GM21447 (cell line): Measurements from ENCODE around the gene MIXL1.
A peak's percentile ranks its signal among the peaks of the same experiment; 100 is the strongest.
"Not testable (repeated sequence)": the region's sequence is repeated elsewhere in the genome, so short reads cannot be mapped to it uniquely, and the experiment has no call there.

Experiments
- ATAC-seq: cut with Tn5 transposase; IDR thresholded peaks from one replicate; pipeline ENCODE4 v1.9.1; 2021; ENCODE audit not compliant: unreplicated experiment

The MIXL1 gene

DNA sequence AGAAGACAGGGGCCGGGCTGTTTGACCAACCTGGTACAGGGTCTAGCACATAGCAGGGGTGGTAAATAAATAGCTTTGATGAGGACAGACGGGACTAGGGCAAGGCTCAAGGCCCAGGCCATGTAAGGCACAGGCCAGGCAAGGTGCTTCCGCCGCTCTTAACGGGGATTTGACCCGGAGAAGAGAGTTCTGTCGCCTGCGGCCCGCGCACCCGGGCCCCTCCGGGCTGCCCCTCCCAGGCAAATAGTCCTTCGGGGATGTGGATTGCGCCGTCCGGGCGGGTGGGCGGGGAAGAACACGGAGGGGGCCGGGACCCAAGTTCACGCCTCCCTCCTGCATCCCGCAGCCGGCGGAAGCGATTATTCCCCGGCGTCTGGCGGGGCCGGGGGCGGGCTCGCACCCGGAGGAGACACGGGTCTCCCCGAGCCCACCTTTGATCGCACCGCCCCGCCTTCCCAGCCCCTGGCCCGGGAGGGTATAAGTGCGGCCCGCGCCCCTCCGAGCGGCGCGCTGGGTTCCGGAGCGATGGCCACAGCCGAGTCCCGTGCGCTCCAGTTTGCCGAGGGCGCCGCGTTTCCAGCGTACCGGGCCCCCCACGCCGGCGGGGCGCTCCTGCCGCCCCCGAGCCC lies at the start of gene MIXL1:
MIXL1 (plus strand) TSS at position 508 of the 629 bp plus-strand sequence; CDS start at position 526, 18 bp downstream.
- no peak for ATAC-seq

DNA sequence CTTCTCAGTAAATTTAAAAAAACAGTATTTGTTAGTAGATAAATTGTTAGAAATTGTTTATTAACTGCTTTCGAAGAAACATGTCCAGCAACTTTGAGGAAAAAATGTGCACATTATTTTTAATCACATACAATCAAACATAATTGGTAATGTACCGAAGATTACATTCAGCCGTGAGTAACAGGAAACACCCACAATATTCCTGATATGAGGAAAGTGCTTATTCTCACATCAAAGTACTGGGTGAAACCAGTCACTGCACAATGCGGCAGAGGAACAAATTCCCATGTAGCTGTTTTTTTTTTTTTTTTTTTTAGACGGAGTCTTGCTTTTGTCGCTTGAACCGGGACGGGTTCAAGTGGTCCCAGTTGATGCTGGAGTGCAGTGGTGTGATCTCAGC lies 46.6 kb upstream of the MIXL1 start:
- no peak for ATAC-seq

DNA sequence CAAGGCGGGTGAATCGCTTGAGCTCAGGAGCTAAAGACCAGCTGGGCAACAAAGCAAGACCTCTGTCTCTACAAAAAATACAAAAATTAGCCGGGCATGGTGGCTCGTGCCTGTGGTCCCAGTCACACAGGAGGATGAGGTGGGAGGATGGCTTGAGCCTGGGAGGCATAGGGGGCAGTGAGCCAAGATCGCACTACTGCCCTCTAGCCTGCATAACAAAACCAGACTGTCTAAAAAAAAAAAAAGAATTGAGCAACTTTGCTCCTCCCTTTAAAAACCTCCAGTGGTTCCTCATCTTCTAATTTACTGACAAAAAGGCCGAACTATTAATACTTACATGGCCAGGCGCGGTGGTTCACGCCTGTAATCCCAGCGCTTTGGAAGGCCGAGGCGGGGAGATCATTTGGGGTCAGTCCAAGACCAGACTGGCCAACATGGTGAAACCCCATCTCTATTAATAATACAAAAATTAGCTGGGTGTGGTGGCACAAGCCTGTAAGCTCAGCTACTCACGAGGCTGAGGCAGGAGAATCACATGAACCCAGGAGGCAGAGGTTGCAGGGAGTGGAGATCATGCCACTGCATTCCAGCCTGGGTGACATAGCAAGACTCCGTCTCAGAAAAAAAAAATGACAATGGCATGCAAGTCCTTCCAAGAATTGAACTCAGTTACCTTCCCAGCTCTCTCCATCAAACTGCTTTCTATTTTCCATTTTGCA lies 41.3 kb upstream of the MIXL1 start:
- no peak for ATAC-seq

DNA sequence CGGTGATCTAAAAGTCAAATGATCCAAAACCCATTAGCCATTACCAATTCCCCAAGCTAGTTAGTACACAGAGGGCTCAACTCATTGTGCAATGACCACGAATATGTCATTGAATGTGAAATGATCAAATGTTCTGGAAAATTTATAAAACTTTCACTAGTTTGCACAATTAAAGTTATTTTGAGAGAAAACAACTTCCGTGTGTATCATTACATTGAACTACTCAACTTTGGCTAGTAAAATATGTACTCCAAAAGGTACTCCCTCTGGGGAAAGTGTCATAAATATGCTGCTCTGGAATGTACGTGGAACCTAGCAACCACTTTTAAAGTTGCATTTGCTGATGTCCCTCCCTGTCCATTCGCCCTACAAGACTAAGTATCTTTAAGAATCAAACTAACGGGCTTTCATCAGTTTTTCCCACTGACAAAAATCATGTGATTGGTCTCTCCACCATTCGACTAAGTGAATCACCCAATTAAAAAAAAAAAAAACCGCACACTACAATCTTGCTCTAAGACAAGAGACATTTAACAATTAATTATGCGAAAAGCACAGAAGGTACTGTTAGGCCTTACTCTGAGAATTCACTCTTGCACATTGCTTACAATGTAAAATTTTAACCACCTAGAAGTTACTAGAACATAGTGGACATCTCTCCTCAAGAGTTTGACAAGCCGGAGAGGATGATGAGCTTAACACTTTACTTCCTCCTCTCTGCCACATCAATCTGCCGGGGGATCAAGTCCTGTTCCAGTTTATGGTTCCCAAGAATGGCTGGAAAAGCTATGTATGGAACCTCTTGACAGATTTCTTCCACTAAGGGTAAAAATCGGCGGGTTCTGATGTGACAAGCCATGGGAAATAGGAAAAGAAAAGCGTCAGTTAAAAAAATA lies 38.1 kb upstream of the MIXL1 start:
- ATAC-seq: no peak

DNA sequence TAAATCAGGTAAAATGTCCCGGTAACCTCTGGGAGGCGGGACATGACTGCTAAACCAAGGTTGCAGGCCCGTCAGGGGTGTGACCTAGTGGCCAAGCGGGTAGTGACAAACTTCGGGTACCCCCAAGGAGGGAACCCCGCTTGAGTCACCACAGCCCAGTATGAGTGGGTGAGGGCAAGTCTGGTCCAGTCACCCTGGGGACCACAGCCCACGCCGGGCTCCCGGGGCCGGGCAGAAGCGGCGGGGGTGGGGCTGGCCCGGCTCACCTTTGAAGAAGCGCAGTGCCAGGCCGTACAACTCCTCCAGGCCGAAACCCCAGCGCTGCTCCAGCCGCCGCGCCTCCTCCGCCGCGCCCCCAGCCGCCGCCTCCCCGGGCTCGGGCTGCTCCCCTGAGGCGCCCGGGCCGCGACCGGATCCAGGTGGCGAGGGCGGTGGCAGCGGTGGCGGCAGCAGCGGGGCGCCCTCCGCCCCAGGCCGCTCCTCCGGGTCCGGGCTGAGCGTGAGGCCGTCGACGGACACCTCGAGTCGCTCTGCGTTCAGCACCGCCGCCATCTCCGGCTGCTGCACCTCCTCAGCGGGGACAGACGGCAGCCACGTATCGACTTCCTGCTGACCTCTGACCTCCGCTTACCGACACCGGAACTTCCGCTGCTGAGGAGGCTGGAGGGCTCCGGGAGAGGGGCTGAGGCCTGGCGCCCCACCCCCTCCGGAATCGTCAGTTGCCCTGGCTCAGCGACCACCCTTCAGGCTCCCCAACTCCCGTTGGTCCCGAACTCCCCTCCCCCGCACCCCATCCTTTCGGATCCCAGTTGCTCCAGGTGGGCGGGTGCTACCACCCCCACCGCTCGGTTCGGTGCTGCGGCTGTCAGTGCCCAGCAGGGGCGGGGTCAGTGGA lies 37.1 kb upstream of the MIXL1 start, which contains the start of gene ACBD3:
ACBD3 (minus strand) TSS at position 618 of the 895 bp plus-strand sequence; CDS start at position 552, 66 bp downstream.
- peak; percentile 96 for ATAC-seq

DNA sequence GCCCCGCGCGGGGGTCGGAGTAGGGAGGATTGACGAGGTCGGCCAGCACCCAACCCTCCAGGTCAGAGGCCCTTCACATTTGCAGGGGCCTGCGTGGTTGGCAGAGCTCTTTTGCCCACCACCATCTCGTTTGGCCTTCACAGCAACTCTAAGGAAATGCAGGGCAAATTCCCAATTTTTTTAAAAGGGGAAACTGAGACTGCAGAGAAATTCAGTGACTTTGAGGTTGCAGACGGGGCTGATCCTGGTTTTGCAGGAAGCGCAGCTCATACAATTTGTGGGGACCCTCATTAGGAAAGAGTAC lies 36.5 kb upstream of the MIXL1 start:
- no peak for ATAC-seq

DNA sequence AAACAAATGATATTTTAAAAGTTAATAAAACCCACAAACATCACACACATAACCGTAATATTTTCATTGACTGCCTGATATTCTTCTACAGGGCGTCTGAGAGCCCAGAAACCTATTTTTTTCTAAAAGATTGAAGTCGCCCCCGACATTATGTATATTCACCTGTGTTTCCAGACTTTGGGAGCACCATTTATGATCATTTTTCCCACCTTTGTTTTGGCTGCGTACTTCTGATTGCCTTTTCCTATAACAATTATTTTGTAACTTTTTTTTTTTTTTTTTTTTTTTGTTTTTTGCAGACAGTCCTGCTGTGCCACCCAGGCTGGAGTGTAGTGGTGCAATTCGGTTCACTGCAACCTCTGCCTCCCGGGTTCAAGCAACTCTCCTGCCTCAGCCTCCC lies 36.1 kb upstream of the MIXL1 start:
- no peak for ATAC-seq

DNA sequence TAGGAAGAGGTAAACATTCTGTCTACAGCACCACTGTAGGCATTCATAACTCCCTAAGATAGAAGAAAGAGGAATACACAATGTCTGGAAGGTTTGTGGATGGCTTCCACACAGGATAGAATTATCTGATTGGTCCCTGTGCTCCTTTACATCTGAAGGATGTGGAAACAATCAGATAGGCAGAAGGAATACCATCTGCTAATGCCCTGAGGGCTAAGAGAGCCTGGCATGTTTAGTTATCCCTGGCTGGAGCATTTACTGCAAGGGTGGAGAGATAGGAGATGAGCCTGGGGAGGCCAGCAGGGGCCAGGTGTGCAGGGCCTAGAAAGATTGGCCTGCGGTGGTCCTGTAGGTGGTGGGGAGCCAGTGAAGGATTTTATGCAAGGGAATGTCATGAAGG lies 28.3 kb upstream of the MIXL1 start:
- ATAC-seq: no peak

DNA sequence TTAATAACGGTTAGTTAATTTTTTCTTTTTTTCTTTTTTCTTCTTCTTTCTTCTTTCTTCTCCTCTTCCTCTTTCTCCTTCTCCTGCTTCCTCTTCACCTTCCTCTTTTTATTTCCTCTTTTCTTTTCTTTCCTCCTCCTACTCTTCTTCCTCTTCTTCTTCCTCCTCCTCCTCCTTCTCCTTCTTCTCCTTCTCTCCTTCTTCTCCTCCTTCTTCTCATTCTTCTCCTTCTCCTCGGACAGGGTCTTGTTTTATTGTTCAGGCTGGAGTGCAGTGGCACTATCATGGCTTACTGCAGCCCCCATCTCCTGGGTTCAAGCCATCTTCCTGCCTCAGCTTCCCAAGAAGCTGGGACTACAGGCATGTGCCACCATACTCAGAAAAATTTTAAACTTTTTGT lies 23.5 kb upstream of the MIXL1 start:
- ATAC-seq: no peak

DNA sequence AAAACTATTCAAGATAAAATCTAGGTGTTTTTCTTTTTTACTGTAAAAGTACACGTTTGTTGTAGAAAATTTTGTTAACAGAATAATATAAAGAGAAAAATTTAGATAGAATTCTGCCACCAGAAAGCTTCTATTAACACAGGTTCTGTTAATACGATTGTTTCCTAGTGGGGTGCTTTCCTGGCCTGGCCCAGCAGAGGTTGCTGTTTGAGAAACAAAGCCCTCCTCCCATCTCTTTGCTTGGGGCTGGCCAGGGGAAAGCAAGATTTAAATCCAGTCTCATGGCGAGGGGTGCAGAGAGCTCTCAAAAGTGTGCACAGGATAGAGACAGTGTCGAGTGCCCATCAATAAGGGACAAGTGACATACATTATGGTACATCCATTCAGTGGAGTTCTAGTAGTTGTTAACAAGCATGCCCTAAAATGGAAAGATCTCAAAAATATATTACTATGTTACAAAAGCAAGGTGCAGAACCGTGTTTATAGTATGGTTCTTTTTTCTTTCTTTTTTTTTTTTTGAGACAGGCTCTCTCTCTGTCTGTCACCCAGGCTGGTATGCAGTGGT lies 22.4 kb upstream of the MIXL1 start:
- ATAC-seq: no peak

DNA sequence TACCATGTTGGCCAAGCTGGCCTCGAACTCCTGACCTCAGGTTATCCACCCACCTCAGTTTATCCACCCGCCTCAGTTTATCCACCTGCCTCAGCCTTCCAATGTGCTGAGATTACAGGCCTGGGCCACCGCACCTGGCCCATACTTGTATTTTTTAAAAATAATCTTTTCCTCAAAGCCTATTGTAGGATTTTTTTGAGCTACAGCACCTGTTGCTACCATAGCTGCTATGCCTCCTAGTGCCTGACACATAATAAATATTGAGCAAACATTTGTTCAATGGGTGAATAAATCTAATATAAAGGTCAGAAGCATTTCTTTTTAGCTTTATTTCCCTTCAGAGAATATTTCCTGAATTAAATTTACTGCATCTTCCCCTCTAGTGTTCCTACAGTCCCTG lies 21.2 kb upstream of the MIXL1 start:
- ATAC-seq: no peak

DNA sequence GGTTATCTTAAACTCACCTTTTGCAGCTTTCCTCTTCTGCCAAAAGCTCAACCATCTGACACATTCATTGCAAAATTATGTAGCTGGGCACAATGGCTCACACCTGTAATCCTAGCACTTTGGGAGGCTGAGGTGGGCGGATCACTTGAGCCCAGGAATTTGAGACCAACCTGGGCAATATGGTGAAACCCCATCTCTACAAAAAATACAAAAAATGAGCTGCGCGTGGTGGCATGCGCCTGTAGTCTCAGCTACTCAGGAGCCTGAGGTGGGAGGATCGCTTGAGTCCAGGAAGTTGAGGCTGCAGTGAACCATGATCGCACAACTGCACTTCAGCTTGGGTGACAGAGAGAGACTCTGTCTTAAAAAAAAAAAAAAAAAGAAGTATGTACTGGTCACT lies 20.8 kb upstream of the MIXL1 start:
- not testable (repeated sequence) for ATAC-seq

DNA sequence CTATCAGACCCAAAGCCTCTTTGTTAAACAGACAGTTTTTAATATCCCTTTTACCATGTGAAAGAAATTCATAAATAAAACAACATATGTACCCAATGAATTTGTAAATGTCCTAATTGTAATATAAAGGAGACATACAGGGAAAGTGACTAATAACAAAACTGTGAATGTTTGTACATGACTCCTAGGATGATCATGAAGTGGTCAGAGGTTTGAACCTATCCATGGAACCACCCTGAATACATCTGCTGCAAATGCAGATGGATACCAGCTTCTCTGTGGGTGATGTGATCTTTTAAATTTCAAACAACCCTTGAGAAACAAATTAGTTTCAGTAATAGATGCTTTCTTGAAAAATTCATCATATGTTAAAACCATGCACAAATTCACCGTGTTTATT lies 20.2 kb upstream of the MIXL1 start:
- no peak for ATAC-seq

DNA sequence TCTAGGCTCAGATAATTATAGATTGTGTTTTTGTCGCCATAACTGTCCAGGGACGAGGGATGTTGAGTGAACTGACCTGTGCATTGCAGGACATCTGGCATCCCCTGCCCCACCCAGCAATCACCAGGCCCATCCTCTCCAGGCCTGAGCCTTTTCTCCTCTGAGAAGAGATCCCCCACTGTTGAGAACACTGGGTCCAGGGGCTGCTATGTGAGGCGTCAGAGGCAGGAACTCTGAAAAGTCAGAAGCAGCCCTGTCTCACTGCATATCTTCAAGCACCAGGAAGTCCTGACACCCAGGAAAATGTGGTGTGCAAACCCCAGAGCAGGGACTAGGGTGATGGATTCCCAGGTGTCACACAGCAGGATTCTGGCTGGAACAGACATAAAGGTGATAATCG lies 19.8 kb upstream of the MIXL1 start:
- no peak for ATAC-seq

DNA sequence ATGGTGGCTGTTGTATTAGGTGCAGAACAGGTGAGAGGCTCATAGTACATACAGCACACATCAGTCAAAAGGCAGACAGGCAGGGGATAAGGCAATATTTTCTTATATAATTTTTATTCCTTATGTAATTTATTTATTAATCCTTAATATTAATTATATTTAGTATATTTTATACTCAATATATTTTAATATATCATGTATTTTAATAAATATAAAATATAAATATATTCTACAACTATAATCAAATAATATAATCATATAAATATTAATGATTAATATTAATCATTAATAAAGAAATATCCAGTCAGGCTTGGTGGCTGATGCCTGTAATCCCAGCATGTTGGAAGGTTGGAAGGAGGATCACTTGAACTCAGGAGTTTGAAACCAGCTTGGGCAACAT lies 19.3 kb upstream of the MIXL1 start:
- no peak for ATAC-seq

DNA sequence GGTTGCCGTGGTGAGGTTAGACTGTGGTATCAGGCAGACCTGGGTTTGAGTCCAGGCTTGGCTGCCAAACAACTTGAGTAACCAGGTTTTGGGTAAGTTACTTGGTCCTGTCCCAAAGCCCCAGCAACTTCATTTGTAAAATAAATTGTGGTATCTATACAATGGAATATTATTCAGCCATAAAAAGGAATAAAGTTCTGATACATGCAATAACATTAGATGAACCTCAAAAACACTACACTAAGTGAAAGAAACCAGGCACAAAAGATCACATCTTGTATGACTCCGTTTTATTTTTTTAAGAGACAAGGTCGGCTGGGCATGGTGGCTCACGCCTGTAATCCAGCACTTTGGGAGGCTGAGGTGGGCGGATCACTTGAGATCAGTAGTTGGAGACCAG lies 16.4 kb upstream of the MIXL1 start:
- ATAC-seq: no peak

DNA sequence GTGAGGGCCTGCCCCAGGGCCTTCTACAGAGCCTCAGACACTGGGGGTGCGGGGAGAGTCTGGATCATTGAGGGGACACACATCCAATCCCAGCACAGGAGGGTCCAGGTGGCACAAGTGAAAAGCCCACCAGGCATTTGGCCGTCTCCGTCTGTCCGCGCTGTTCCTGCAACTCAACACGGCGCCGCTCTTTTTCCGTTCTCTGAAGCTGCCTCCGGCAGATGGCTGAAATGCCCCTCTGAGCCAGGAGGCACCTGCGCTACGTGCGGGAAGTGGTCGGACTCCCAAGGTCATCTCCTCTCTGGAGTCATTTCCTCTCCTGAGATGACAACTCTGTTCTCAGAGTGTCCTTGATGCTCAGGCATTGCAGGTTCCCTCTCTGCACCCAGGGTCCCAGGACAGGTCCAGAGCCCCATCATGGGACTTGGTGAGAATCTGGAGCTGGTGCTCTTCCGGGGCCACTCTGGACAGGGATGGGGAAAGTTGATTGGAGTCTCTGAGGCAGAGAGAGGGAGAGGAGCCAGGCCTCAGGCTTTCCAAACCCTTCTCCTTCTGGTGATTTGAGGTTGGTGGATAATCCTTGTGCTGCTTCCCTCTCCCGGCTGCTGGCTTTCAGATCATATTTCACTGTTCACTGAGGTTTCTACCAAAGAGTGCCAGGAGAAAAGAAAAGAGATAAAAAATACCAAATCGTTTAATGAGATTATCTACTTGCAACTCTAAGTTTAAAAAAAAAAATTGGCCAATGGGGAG lies 14.0 kb upstream of the MIXL1 start:
- ATAC-seq: no peak

DNA sequence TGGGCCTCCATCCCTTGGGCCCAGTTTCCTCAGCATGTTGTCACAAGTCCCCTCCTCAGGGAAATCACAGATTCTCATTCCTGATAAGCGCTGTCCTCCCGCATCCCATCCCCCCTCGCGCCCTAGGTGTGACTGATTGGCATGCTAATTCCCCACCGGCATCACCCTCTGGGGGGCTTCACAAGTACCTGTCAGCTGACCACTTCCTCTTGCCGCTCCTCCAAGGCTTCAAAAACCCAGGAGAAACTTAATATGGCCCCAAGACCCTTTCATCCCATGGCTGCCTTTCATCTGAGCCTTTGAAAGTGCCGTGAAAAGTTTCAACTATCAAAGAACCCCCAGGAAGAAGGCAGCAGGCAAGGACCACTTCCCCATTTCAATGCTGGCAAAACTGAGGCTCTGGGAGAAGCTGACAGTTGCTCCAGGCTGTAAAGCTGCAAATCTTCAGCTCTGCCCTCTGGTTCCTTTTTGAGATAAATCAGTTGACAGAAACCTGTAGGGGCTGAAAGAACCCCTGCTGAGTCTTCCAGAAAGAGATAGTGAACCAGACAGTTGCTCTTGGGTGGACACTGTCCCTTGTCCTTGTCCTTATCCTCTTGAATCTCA lies 12.8 kb upstream of the MIXL1 start:
- ATAC-seq: no peak

DNA sequence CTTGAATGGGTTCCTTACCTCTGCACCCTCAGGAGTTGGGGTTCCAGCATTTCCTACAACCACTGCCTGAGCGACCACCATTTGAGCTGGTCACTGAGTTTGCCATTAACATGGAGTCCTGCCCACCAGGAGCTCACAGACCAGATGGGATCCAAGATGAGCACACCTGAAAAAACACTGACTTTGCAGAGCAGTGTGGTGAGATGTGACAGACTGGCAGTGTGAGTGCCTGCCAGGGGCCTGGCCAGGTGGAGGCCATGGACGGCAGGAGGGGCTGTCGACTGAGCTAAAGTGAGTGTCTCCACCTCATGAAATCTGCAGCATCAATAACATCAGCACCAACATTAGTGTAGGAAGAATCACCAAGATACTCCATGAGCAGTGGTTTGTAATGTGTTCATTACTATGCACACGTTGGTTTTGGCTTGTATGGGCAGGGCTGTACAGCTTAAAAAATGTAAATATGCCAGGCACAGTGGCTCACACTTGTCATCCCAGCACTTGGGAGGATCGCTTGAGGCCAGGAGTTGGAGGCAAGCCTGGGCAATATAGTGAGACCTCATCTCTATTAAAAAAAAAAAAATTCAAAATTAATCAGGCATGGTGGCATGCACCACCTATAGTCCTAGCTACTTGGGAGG lies 12.2 kb upstream of the MIXL1 start:
- ATAC-seq: no peak
